Measurements from ENCODE around the gene SAFB.
A peak's percentile ranks its signal among the peaks of the same experiment; 100 is the strongest.

Gene SAFB

DNA sequence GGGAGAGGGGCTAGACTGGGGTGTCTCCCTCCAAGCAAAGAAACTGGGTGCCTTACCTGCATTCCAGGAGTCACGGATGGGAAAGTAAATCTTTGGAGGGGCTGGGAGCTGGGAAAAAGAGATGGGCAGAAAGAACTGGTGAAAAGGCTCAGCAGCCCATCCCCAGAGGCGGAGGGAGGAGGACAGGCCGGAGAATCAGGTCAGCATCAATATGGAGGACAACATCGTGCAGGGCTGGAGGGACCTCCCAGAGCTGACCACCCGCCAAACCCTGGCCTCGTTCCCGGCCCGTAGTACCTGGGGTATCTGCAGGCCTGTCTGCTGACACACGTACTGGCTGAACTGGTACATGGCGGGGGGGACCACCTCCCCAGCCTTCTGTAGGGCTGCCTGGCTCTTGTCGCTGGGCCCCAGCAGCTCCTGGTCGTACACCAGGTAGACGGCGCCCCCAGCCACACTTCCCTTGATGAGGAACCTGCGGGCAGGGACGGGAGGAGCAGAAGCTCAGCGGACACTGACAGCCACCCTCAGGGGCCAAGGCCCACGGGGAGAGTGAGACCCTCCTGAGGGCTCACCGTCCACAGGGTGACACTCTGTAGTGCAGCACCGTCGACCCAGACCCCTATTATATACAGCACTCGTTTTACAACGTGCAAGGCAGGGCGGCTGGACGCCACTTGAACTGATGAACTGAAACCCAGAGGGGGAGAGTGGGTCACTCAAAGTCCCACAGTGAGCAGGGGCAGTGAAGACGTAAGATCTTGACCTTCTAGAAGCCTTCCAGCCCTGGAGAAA, 56.6 kb downstream of the SAFB start:
- peak; percentile 13 for ATAC-seq
- no peak for TF ChIP-seq CSDC2 (CRISPR knock-in tag; IDR thresholded peaks at IDR 0.05)
- no peak for TF ChIP-seq TCF4 (CRISPR knock-in tag; IDR thresholded peaks at IDR 0.05; ENCODE audit: borderline replicate concordance)
- TF ChIP-seq TOX (CRISPR knock-in tag; IDR thresholded peaks at IDR 0.05; ENCODE audit: borderline replicate concordance) = no peak
- no peak for TF ChIP-seq BACH2 (CRISPR knock-in tag; IDR thresholded peaks at IDR 0.05; ENCODE audit: borderline replicate concordance)
- TF ChIP-seq PPARA (CRISPR knock-in tag; IDR thresholded peaks at IDR 0.05; ENCODE audit: borderline replicate concordance) = no peak

DNA sequence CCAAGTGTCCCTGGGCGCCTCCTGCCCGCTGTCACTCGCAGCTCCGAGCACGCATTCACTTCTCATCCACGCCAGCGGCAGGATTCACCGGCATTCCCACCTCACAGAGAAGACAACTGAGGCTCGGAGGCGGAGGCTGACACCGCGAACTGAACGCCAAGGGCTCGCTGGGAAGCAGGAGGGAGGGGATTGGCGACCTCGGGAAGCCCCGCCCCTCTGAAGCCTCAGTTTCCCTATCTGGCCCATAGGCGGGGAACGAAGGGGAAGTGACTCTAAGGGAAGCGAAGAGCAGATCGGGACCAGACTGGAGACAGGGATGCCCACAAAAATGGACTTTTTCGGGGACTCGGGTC, 57.2 kb downstream of the SAFB start:
- no peak for TF ChIP-seq ZNF565 (CRISPR knock-in tag; conservative IDR thresholded peaks at IDR 0.05; ENCODE audit: low read depth)
- TF ChIP-seq, protein P1, sequence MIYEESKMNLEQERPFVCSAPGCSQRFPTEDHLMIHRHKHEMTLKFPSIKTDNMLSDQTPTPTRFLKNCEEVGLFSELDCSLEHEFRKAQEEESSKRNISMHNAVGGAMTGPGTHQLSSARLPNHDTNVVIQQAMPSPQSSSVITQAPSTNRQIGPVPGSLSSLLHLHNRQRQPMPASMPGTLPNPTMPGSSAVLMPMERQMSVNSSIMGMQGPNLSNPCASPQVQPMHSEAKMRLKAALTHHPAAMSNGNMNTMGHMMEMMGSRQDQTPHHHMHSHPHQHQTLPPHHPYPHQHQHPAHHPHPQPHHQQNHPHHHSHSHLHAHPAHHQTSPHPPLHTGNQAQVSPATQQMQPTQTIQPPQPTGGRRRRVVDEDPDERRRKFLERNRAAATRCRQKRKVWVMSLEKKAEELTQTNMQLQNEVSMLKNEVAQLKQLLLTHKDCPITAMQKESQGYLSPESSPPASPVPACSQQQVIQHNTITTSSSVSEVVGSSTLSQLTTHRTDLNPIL (CRISPR knock-in tag; IDR thresholded peaks at IDR 0.05; ENCODE audit: low read depth) = no peak
- TF ChIP-seq, protein P2, sequence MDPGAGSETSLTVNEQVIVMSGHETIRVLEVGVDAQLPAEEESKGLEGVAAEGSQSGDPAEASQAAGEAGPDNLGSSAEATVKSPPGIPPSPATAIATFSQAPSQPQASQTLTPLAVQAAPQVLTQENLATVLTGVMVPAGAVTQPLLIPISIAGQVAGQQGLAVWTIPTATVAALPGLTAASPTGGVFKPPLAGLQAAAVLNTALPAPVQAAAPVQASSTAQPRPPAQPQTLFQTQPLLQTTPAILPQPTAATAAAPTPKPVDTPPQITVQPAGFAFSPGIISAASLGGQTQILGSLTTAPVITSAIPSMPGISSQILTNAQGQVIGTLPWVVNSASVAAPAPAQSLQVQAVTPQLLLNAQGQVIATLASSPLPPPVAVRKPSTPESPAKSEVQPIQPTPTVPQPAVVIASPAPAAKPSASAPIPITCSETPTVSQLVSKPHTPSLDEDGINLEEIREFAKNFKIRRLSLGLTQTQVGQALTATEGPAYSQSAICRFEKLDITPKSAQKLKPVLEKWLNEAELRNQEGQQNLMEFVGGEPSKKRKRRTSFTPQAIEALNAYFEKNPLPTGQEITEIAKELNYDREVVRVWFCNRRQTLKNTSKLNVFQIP (CRISPR knock-in tag; IDR thresholded peaks at IDR 0.05; ENCODE audit: borderline replicate concordance, low read depth) = no peak
- TF ChIP-seq PPARA (CRISPR knock-in tag; IDR thresholded peaks at IDR 0.05; ENCODE audit: borderline replicate concordance) = no peak
- no peak for TF ChIP-seq ZNF70 (CRISPR knock-in tag; IDR thresholded peaks at IDR 0.05)
- TF ChIP-seq BACH2 (CRISPR knock-in tag; IDR thresholded peaks at IDR 0.05; ENCODE audit: borderline replicate concordance) = no peak
- TF ChIP-seq ISL1 (CRISPR knock-in tag; IDR thresholded peaks at IDR 0.05) = no peak
- TF ChIP-seq ZC3H10 (CRISPR knock-in tag; IDR thresholded peaks at IDR 0.05) = no peak
- no peak for TF ChIP-seq RARB (CRISPR knock-in tag; IDR thresholded peaks at IDR 0.05)
- no peak for TF ChIP-seq ARNTL (CRISPR knock-in tag; IDR thresholded peaks at IDR 0.05; ENCODE audit: borderline replicate concordance, low read depth)
- no peak for TF ChIP-seq ZFP3 (CRISPR knock-in tag; IDR thresholded peaks at IDR 0.05)
- no peak for TF ChIP-seq TCF4 (CRISPR knock-in tag; IDR thresholded peaks at IDR 0.05; ENCODE audit: borderline replicate concordance)
- TF ChIP-seq OSR1 (CRISPR knock-in tag; IDR thresholded peaks at IDR 0.05) = no peak
- TF ChIP-seq ESRRG (CRISPR knock-in tag; IDR thresholded peaks at IDR 0.05) = no peak
- ATAC-seq = peak; percentile 26

DNA sequence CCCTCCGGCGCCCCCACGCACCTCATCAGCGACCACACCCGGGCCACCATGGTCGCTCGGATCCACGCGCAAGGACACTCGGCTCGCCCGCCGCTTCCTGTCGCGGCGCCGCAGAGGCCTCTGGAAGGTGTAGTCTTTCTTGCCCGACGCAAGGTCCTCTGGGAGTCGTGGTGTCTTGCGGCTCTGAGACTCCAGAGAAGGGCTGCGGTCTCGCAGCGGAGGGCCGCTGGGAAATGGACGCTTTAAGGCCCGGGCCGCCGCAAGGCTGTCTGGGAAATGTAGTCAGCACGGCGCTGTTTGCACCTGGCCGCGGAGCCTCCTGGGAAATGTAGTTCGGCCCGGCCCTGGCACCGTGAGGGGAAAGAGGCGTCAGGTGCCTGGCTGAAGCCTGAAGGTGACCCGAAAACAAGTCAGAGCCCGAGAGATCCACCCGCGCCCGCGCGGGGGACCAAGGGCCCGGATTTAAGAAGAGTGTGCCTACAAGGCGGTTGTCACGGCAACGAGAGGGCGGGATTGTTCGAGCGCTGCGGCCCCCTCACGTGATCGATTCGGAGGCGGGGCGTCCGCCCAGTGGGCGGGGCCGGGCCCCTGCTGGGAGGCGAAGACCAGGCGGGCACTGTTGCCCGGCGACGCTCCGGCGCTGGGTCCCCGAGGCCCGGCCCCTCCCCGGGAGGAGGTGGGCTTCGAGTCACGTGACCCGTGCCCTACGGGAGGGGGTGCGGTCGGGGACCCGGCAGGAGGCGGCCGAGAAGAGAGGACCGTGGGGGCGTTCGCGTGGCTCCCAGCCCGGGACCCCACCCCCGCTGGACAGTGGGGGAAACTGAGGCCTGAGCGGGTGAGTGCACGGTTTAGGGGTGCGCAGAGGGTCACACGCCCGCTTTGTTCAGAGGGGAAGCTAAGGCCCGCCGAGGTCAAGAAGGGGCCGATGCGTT, 57.8 kb downstream of the SAFB start, which contains the start of the genes HSD11B1L and MICOS13:
TSS of gene HSD11B1L (plus strand) at position 591 of the 932 bp plus-strand sequence. CDS start 3,806 bp downstream, outside the sequence.
TSS of gene MICOS13 (minus strand) at position 80 of the 932 bp plus-strand sequence. CDS start at position 50, 30 bp downstream.
- TF ChIP-seq, protein P3, sequence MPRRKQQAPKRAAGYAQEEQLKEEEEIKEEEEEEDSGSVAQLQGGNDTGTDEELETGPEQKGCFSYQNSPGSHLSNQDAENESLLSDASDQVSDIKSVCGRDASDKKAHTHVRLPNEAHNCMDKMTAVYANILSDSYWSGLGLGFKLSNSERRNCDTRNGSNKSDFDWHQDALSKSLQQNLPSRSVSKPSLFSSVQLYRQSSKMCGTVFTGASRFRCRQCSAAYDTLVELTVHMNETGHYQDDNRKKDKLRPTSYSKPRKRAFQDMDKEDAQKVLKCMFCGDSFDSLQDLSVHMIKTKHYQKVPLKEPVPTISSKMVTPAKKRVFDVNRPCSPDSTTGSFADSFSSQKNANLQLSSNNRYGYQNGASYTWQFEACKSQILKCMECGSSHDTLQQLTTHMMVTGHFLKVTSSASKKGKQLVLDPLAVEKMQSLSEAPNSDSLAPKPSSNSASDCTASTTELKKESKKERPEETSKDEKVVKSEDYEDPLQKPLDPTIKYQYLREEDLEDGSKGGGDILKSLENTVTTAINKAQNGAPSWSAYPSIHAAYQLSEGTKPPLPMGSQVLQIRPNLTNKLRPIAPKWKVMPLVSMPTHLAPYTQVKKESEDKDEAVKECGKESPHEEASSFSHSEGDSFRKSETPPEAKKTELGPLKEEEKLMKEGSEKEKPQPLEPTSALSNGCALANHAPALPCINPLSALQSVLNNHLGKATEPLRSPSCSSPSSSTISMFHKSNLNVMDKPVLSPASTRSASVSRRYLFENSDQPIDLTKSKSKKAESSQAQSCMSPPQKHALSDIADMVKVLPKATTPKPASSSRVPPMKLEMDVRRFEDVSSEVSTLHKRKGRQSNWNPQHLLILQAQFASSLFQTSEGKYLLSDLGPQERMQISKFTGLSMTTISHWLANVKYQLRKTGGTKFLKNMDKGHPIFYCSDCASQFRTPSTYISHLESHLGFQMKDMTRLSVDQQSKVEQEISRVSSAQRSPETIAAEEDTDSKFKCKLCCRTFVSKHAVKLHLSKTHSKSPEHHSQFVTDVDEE (CRISPR knock-in tag; IDR thresholded peaks at IDR 0.05) = no peak
- TF ChIP-seq BACH2 (CRISPR knock-in tag; IDR thresholded peaks at IDR 0.05; ENCODE audit: borderline replicate concordance) = no peak
- TF ChIP-seq ESRRG (CRISPR knock-in tag; IDR thresholded peaks at IDR 0.05) = no peak
- TF ChIP-seq, protein P2 (CRISPR knock-in tag; IDR thresholded peaks at IDR 0.05; ENCODE audit: borderline replicate concordance, low read depth) = no peak
- TF ChIP-seq ZNF565 (CRISPR knock-in tag; conservative IDR thresholded peaks at IDR 0.05; ENCODE audit: low read depth) = no peak
- no peak for TF ChIP-seq ZNF8 (CRISPR knock-in tag; IDR thresholded peaks at IDR 0.05)
- no peak for TF ChIP-seq TCF4 (CRISPR knock-in tag; IDR thresholded peaks at IDR 0.05; ENCODE audit: borderline replicate concordance)
- TF ChIP-seq ARNTL (CRISPR knock-in tag; IDR thresholded peaks at IDR 0.05; ENCODE audit: borderline replicate concordance, low read depth) = no peak
- peak; percentile 97 for ATAC-seq
